ENCODE data around the gene C10orf71. TPM values are rescaled to one million over a fixed set of nuclear protein-coding genes. Genes with fewer than 3 reads are reported as not detected.

C10orf71 gene
- total and polyA plus RNA-seq, 2 experiments from 2014 or later: not detected

GRCh38 chr10:49270565-49270964 is 28.4 kb upstream of the C10orf71 start:
- Histone ChIP-seq H3K4me3 (no peak overlapping the region), H3K4me2 (no peak overlapping the region), H2AFZ (no peak overlapping the region), H3K27ac (no peak overlapping the region), H3K9me3 (ENCODE audit: low read depth) (peaks cover 2% of the 10 kb centered on the region), H3K27me3 (no peaks in the 10 kb centered on the region), H3K79me2 (no peaks in the 10 kb centered on the region), H3K4me1 (ENCODE audit: insufficient read depth) (no peaks in the 10 kb centered on the region), H3K9me2 (replicated peaks; ENCODE audit: insufficient read depth) (no peaks in the 10 kb centered on the region), H4K20me1 (ENCODE audit: insufficient read depth, poor library complexity, severe bottlenecking) (no peaks in the 10 kb centered on the region), H3K36me3 (replicated peaks; ENCODE audit: insufficient read depth, low read depth) (no peaks in the 10 kb centered on the region)
- TF ChIP-seq EZH2phosphoT487 (IDR thresholded peaks at IDR 0.05; ENCODE audit: low read depth, severe bottlenecking, unreplicated experiment): no peak
- no peak for TF ChIP-seq CTCF (IDR thresholded peaks at IDR 0.05; ENCODE audit: poor library complexity)
- no peak for TF ChIP-seq EZH2 (IDR thresholded peaks at IDR 0.05; ENCODE audit: borderline replicate concordance)
- no peak for DNase-seq (ENCODE audit: low spot score)
- WGBS (ENCODE audit: low lambda C conversion rate, missing lambda C conversion rate): 53% methylated on average over 2 of the region's 2 CpGs

GRCh38 chr10:49271346-49271745 is 27.6 kb upstream of the C10orf71 start:
- Histone ChIP-seq H3K79me2 (no peaks in the 10 kb centered on the region), H4K20me1 (ENCODE audit: insufficient read depth, poor library complexity, severe bottlenecking) (no peaks in the 10 kb centered on the region), H3K4me1 (ENCODE audit: insufficient read depth) (no peaks in the 10 kb centered on the region), H3K4me2 (no peak overlapping the region), H3K9me3 (ENCODE audit: low read depth) (peaks cover 2% of the 10 kb centered on the region), H3K27ac (no peak overlapping the region), H2AFZ (no peak overlapping the region), H3K4me3 (no peak overlapping the region), H3K9me2 (replicated peaks; ENCODE audit: insufficient read depth) (no peaks in the 10 kb centered on the region), H3K27me3 (no peaks in the 10 kb centered on the region), H3K36me3 (replicated peaks; ENCODE audit: insufficient read depth, low read depth) (no peaks in the 10 kb centered on the region)
- WGBS (ENCODE audit: low lambda C conversion rate, missing lambda C conversion rate): 89% methylated on average over 11 of the region's 11 CpGs
- DNase-seq (ENCODE audit: low spot score): no peak
- TF ChIP-seq EZH2phosphoT487 (IDR thresholded peaks at IDR 0.05; ENCODE audit: low read depth, severe bottlenecking, unreplicated experiment) (no peak), EZH2 (IDR thresholded peaks at IDR 0.05; ENCODE audit: borderline replicate concordance) (no peak), CTCF (IDR thresholded peaks at IDR 0.05; ENCODE audit: poor library complexity) (no peak)

GRCh38 chr10:49272251-49273081 is 26.5 kb upstream of the C10orf71 start:
- Histone ChIP-seq H3K4me3 (no peak overlapping the region), H3K79me2 (no peaks in the 10 kb centered on the region), H3K27me3 (no peaks in the 10 kb centered on the region), H3K9me3 (ENCODE audit: low read depth) (peaks cover 2% of the 10 kb centered on the region), H3K27ac (no peak overlapping the region), H2AFZ (no peak overlapping the region), H4K20me1 (ENCODE audit: insufficient read depth, poor library complexity, severe bottlenecking) (no peaks in the 10 kb centered on the region), H3K4me1 (ENCODE audit: insufficient read depth) (no peaks in the 10 kb centered on the region), H3K36me3 (replicated peaks; ENCODE audit: insufficient read depth, low read depth) (no peaks in the 10 kb centered on the region), H3K4me2 (no peak overlapping the region), H3K9me2 (replicated peaks; ENCODE audit: insufficient read depth) (no peaks in the 10 kb centered on the region)
- WGBS (ENCODE audit: low lambda C conversion rate, missing lambda C conversion rate): 84% methylated on average over 21 of the region's 21 CpGs
- TF ChIP-seq EZH2phosphoT487 (IDR thresholded peaks at IDR 0.05; ENCODE audit: low read depth, severe bottlenecking, unreplicated experiment): no peak
- no peak for TF ChIP-seq EZH2 (IDR thresholded peaks at IDR 0.05; ENCODE audit: borderline replicate concordance)
- TF ChIP-seq CTCF (IDR thresholded peaks at IDR 0.05; ENCODE audit: poor library complexity): no peak
- DNase-seq (ENCODE audit: low spot score): no peak
